Naive B cell (primary cell): Measurements from ENCODE around the gene CNN2. TPM values are rescaled to one million over a fixed set of nuclear protein-coding genes. Genes with fewer than 3 reads are reported as not detected.

Experiments used
- ATAC-seq, 2 donors: fragments of 150-1000 bp; cut with Tn5 transposase; 2 replicates each; pipeline ENCODE4 v1.10.0; 2021; ENCODE audit warnings: low read depth in 2 of 2, mild to moderate bottlenecking in 2 of 2, moderate library complexity in 2 of 2
- DNase-seq: peaks from one replicate; pipeline ENCODE4 v3.0.0; 2022
- H3K27ac Mint-ChIP-seq, 6 donors: one replicate each; pipeline ENCODE4 v1.8.0; 2020 to 2022; ENCODE audit warnings: mild to moderate bottlenecking in 6 of 6, mixed read lengths in 6 of 6, moderate library complexity in 5 of 6, inconsistent platforms in 2 of 6
- H3K27me3 Mint-ChIP-seq, 3 donors: one replicate each; pipeline ENCODE4 v1.8.0; 2021 to 2022; ENCODE audit warnings: mixed read lengths in 3 of 3, mild to moderate bottlenecking in 1 of 3
- H3K36me3 Mint-ChIP-seq, 2 donors: one replicate each; pipeline ENCODE4 v1.8.0; 2020 to 2022; ENCODE audit warnings: mixed read lengths in 2 of 2, inconsistent platforms in 1 of 2, mild to moderate bottlenecking in 1 of 2
- H3K4me1 Mint-ChIP-seq, 3 donors: one replicate each; pipeline ENCODE4 v1.8.0; 2020 to 2022; ENCODE audit warnings: mixed read lengths in 3 of 3, inconsistent platforms in 1 of 3, mild to moderate bottlenecking in 1 of 3, moderate library complexity in 1 of 3
- H3K4me3 Mint-ChIP-seq, 8 donors: one replicate each; pipeline ENCODE4 v1.8.0; 2020 to 2022; ENCODE audit warnings: mild to moderate bottlenecking in 8 of 8, mixed read lengths in 8 of 8, moderate library complexity in 8 of 8, inconsistent platforms in 2 of 8
- H3K9me3 Mint-ChIP-seq, 7 donors: one replicate each; pipeline ENCODE4 v1.8.0; 2020 to 2022; ENCODE audit warnings: mixed read lengths in 7 of 7, mild to moderate bottlenecking in 5 of 7, inconsistent platforms in 2 of 7, moderate library complexity in 1 of 7
- polyA plus RNA-seq, 6 donors: library from polyadenylated mRNA; unstranded; fragments of 300-500 nt; fragmentation: Illumina TruSeq; gene quantifications; one replicate each; pipeline ENCODE4 v1.2.3, GENCODE V29; 2021; ENCODE audit warnings: low read depth in 6 of 6

Gene CNN2
- polyA plus RNA-seq, 6 donors from 2014 or later = 408 to 648 (median 492) TPM

- ATAC-seq (peak; percentile 50 to 59), DNase-seq (no peak)
- Mint-ChIP-seq H3K4me1 (peaks cover 3 to 7% (median 5%) of the 10 kb centered on the region in 3 donors), H3K27ac (no peak overlapping the region), H3K4me3 (no peak overlapping the region), H3K27me3 (peaks cover 0 to 5% (median 4%) of the 10 kb centered on the region in 3 donors), H3K36me3 (no peaks in the 10 kb centered on the region), H3K9me3 (no peaks in the 10 kb centered on the region)
These were observed 35.1 kb upstream of the CNN2 start for GRCh38 chr19:991174-991931.

- H3K9me3 Mint-ChIP-seq = no peaks in the 10 kb centered on the region
- no peak overlapping the region for H3K27ac Mint-ChIP-seq
- peaks cover 5 to 12% (median 8%) of the 10 kb centered on the region in 3 donors for H3K27me3 Mint-ChIP-seq
- peaks cover 5 to 10% (median 9%) of the 10 kb centered on the region in 3 donors for H3K4me1 Mint-ChIP-seq
- no peak for ATAC-seq
- H3K36me3 Mint-ChIP-seq = no peaks in the 10 kb centered on the region
- H3K4me3 Mint-ChIP-seq = no peak overlapping the region
- no peak for DNase-seq
These were observed 34.3 kb upstream of the CNN2 start for GRCh38 chr19:991932-992669.

- Mint-ChIP-seq H3K36me3 (no peaks in the 10 kb centered on the region), H3K9me3 (no peaks in the 10 kb centered on the region), H3K27ac (peak overlapping the region in 1 of 6 donors; percentile 73), H3K4me3 (no peak overlapping the region), H3K27me3 (peaks cover 6 to 18% (median 9%) of the 10 kb centered on the region in 3 donors), H3K4me1 (peaks cover 5 to 10% (median 9%) of the 10 kb centered on the region in 3 donors)
- ATAC-seq (no peak), DNase-seq (no peak)
These were observed 33.7 kb upstream of the CNN2 start for GRCh38 chr19:992670-993055.

GRCh38 chr19:993361-993830 lies 33.0 kb upstream of the CNN2 start:
- Mint-ChIP-seq H3K4me3 (no peak overlapping the region), H3K27ac (no peak overlapping the region), H3K4me1 (peaks cover 5 to 11% (median 9%) of the 10 kb centered on the region in 3 donors), H3K9me3 (no peaks in the 10 kb centered on the region), H3K36me3 (no peaks in the 10 kb centered on the region), H3K27me3 (peaks cover 11 to 25% (median 16%) of the 10 kb centered on the region in 3 donors)
- no peak for ATAC-seq
- DNase-seq = no peak

- Mint-ChIP-seq H3K36me3 (no peaks in the 10 kb centered on the region), H3K27me3 (peaks cover 14 to 30% (median 22%) of the 10 kb centered on the region in 3 donors), H3K4me3 (no peak overlapping the region), H3K27ac (no peak overlapping the region), H3K9me3 (no peaks in the 10 kb centered on the region), H3K4me1 (peaks cover 7 to 10% (median 9%) of the 10 kb centered on the region in 3 donors)
- ATAC-seq = no peak
- DNase-seq = no peak
These were observed 32.5 kb upstream of the CNN2 start for GRCh38 chr19:993831-994393.

GRCh38 chr19:994516-994915 lies 31.9 kb upstream of the CNN2 start:
- Mint-ChIP-seq H3K9me3 (no peaks in the 10 kb centered on the region), H3K27me3 (peaks cover 19 to 36% (median 28%) of the 10 kb centered on the region in 3 donors), H3K4me3 (no peak overlapping the region), H3K36me3 (no peaks in the 10 kb centered on the region), H3K4me1 (peaks cover 7 to 16% (median 11%) of the 10 kb centered on the region in 3 donors), H3K27ac (no peak overlapping the region)
- ATAC-seq (no peak), DNase-seq (no peak)

GRCh38 chr19:995051-995827 lies 31.2 kb upstream of the CNN2 start:
- Mint-ChIP-seq H3K4me1 (peaks cover 7 to 16% (median 11%) of the 10 kb centered on the region in 3 donors), H3K36me3 (no peaks in the 10 kb centered on the region), H3K27ac (peak overlapping the region in 1 of 6 donors; percentile 47), H3K27me3 (peaks cover 19 to 40% (median 29%) of the 10 kb centered on the region in 3 donors), H3K4me3 (no peak overlapping the region), H3K9me3 (no peaks in the 10 kb centered on the region)
- ATAC-seq = no peak
- DNase-seq = no peak

GRCh38 chr19:996051-996838 lies 30.2 kb upstream of the CNN2 start:
- no peaks in the 10 kb centered on the region for H3K9me3 Mint-ChIP-seq
- H3K27me3 Mint-ChIP-seq = peaks cover 19 to 44% (median 33%) of the 10 kb centered on the region in 3 donors
- peak overlapping the region in 3 of 8 donors; percentile 27 to 67 (median 37) for H3K4me3 Mint-ChIP-seq
- H3K36me3 Mint-ChIP-seq = no peaks in the 10 kb centered on the region
- peak; percentile 61 for DNase-seq
- peak overlapping the region; percentile 6 to 85 (median 72) for H3K27ac Mint-ChIP-seq
- ATAC-seq = peak; percentile 49 to 77
- peaks cover 10 to 19% (median 15%) of the 10 kb centered on the region in 3 donors for H3K4me1 Mint-ChIP-seq

- DNase-seq (no peak), ATAC-seq (no peak)
- Mint-ChIP-seq H3K27me3 (peaks cover 24 to 52% (median 44%) of the 10 kb centered on the region in 3 donors), H3K4me1 (peaks cover 15 to 31% (median 16%) of the 10 kb centered on the region in 3 donors), H3K4me3 (peak overlapping the region in 4 of 8 donors; percentile 16 to 32 (median 24)), H3K9me3 (no peaks in the 10 kb centered on the region), H3K27ac (peak overlapping the region in 1 of 6 donors; percentile 37), H3K36me3 (no peaks in the 10 kb centered on the region)
These were observed 28.3 kb upstream of the CNN2 start for GRCh38 chr19:998064-998463.

GRCh38 chr19:999379-999719 lies 27.1 kb upstream of the CNN2 start:
- Mint-ChIP-seq H3K9me3 (no peaks in the 10 kb centered on the region), H3K4me3 (peak overlapping the region; percentile 42 to 80 (median 66)), H3K27me3 (peaks cover 24 to 52% (median 45%) of the 10 kb centered on the region in 3 donors), H3K36me3 (no peaks in the 10 kb centered on the region), H3K27ac (peak overlapping the region in 2 of 6 donors; percentile 47 to 75), H3K4me1 (peaks cover 15 to 27% (median 16%) of the 10 kb centered on the region in 3 donors)
- DNase-seq (no peak), ATAC-seq (no peak)

- Mint-ChIP-seq H3K36me3 (no peaks in the 10 kb centered on the region), H3K4me3 (peak within 1 kb of the TSS; percentile 43 to 80 (median 66)), H3K9me3 (no peaks in the 10 kb centered on the region), H3K27ac (peak within 1 kb of the TSS in 4 of 6 donors; percentile 37 to 75 (median 52)), H3K27me3 (peaks cover 24 to 52% (median 45%) of the 10 kb centered on the region in 3 donors), H3K4me1 (peaks cover 15 to 27% (median 17%) of the 10 kb centered on the region in 3 donors)
- peak; percentile 57 for DNase-seq
- ATAC-seq = peak; percentile 42 to 70
These were observed 26.3 kb upstream of the CNN2 start, which contains the start of gene GRIN3B for GRCh38 chr19:1000095-1000494. TSS of gene GRIN3B (plus strand) at chr19:1000419. CDS start at chr19:1000438, 19 bp downstream.
